Gastroesophageal sphincter (tissue), 3 donors: Measurements from ENCODE around the gene RHEBL1.

Experiments used
- POLR2A ChIP-seq, 2 donors: fragments of 450-650 bp; IDR thresholded peaks; one replicate each; pipeline ENCODE4 v1.6.1; 2017; ENCODE audit warnings: antibody characterized with exemption in 2 of 2, mild to moderate bottlenecking in 2 of 2, moderate library complexity in 1 of 2
- TF ChIP-seq, protein P1 (sequence below), 4 experiments: fragments of 200-600 bp in 2 of 4; fragments of 450-650 bp in 2 of 4; sonication (generic) in 1 of 4; IDR thresholded peaks; one replicate each; pipeline ENCODE4 v1.5.1; 2017 to 2019; ENCODE audit warnings: antibody characterized with exemption in 4 of 4, mild to moderate bottlenecking in 2 of 4, moderate library complexity in 2 of 4

DNA sequence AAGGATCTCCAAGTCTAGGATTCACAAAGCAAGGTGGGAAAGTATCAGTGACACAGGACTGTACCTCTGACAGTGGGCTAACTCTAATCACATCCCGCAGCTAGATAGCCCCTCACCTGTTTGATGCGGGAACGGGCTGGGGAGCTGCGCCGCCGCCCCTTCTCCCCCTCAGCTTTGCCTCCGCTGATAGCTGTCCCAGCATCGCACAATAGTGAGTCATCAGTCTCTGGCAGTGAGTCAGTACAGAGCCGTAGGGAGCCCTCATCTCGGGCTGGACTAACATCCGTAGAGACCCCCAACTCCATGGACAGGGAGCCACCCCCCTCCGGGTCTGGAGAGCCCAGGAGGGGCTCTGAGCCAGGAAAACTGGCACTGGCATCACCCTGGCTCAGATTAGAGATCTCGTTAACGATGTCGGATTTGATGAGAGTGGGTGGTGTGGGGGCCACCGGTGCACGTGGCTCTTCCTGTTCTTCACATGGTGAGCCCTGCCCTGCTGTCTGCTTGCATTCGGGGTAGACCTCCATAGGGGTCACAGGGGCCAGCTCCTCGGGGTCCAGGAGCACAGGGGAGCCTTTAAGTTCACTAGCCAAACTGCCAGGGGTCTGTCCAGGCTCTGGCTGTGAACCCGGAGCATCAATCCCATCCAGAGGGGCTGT, 20.1 kb downstream of the RHEBL1 start:
- TF ChIP-seq, protein P1, sequence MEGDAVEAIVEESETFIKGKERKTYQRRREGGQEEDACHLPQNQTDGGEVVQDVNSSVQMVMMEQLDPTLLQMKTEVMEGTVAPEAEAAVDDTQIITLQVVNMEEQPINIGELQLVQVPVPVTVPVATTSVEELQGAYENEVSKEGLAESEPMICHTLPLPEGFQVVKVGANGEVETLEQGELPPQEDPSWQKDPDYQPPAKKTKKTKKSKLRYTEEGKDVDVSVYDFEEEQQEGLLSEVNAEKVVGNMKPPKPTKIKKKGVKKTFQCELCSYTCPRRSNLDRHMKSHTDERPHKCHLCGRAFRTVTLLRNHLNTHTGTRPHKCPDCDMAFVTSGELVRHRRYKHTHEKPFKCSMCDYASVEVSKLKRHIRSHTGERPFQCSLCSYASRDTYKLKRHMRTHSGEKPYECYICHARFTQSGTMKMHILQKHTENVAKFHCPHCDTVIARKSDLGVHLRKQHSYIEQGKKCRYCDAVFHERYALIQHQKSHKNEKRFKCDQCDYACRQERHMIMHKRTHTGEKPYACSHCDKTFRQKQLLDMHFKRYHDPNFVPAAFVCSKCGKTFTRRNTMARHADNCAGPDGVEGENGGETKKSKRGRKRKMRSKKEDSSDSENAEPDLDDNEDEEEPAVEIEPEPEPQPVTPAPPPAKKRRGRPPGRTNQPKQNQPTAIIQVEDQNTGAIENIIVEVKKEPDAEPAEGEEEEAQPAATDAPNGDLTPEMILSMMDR (IDR thresholded peaks at IDR 0.05) = no peak
- TF ChIP-seq POLR2A (IDR thresholded peaks at IDR 0.05) = no peak
